Measurements from ENCODE around the gene LMO2. TPM values are rescaled to one million over a fixed set of nuclear protein-coding genes. Genes with fewer than 3 reads are reported as not detected.

The LMO2 gene
- total and polyA plus RNA-seq, 9 donors, result 6.9 to 48.2 (median 13.5) TPM

- Histone ChIP-seq H3K27ac (no peak overlapping the region), H3K36me3 (no peaks in the 10 kb centered on the region), H3K9me3 (no peaks in the 10 kb centered on the region), H3K4me3 (no peak overlapping the region), H3K27me3 (no peaks in the 10 kb centered on the region), H3K4me1 (ENCODE audit: insufficient read depth) (no peaks in the 10 kb centered on the region)
- intact Hi-C loops (cut with DNase I), result no loop called here
- no peak for DNase-seq
- 87 to 94% (median 91%) methylated on average over 2 of the region's 2 CpGs for WGBS, 3 donors
- TF ChIP-seq EP300 (IDR thresholded peaks at IDR 0.05), result no peak
- no peak for TF ChIP-seq CTCF (IDR thresholded peaks at IDR 0.05)
- TF ChIP-seq POLR2A (IDR thresholded peaks at IDR 0.05), result no peak
Measured at GRCh38 chr11:33895752-33896137, 3.9 kb upstream of the LMO2 start.

- 68 to 76% (median 74%) methylated on average over 4 of the region's 4 CpGs for WGBS, 3 donors
- no peak for DNase-seq
- Histone ChIP-seq H3K4me1 (ENCODE audit: insufficient read depth) (no peaks in the 10 kb centered on the region), H3K27me3 (no peaks in the 10 kb centered on the region), H3K36me3 (no peaks in the 10 kb centered on the region), H3K27ac (no peak overlapping the region), H3K4me3 (no peak overlapping the region), H3K9me3 (no peaks in the 10 kb centered on the region)
- intact Hi-C loops (cut with DNase I), result no loop called here
- TF ChIP-seq POLR2A (IDR thresholded peaks at IDR 0.05) (no peak), CTCF (IDR thresholded peaks at IDR 0.05) (no peak)
Measured at GRCh38 chr11:33894398-33894746, 2.5 kb upstream of the LMO2 start.

- Histone ChIP-seq H3K4me3 (no peak overlapping the region), H3K4me1 (ENCODE audit: insufficient read depth) (no peaks in the 10 kb centered on the region), H3K36me3 (no peaks in the 10 kb centered on the region), H3K9me3 (no peaks in the 10 kb centered on the region), H3K27ac (no peak overlapping the region), H3K27me3 (no peaks in the 10 kb centered on the region)
- 77 to 86% (median 82%) methylated on average over 14 of the region's 14 CpGs for WGBS, 3 donors
- intact Hi-C loops (cut with DNase I), result no loop called here
- no peak for DNase-seq
- no peak for TF ChIP-seq CTCF (IDR thresholded peaks at IDR 0.05)
- TF ChIP-seq EP300 (IDR thresholded peaks at IDR 0.05), result no peak
- no peak for TF ChIP-seq POLR2A (IDR thresholded peaks at IDR 0.05)
Measured at GRCh38 chr11:33893711-33894397, 2.0 kb upstream of the LMO2 start.

GRCh38 chr11:33892906-33893594 is 1.2 kb upstream of the LMO2 start:
- H3K27me3 ChIP-seq, result no peaks in the 10 kb centered on the region
- H3K4me1 ChIP-seq (ENCODE audit: insufficient read depth), result no peaks in the 10 kb centered on the region
- no peaks in the 10 kb centered on the region for H3K36me3 ChIP-seq
- no peak overlapping the region for H3K27ac ChIP-seq
- WGBS, 3 donors, result 66 to 75% (median 69%) methylated on average over 11 of the region's 11 CpGs
- intact Hi-C loops (cut with DNase I), result no loop called here
- no peaks in the 10 kb centered on the region for H3K9me3 ChIP-seq
- no peak for DNase-seq
- TF ChIP-seq POLR2A (IDR thresholded peaks at IDR 0.05) (no peak), EP300 (IDR thresholded peaks at IDR 0.05) (no peak), CTCF (IDR thresholded peaks at IDR 0.05) (no peak)
- no peak overlapping the region for H3K4me3 ChIP-seq
